NCI-H2107 (cell line): ENCODE results near the gene PLA2G4F.
"Not testable (repeated sequence)": the region's sequence is repeated elsewhere in the genome, so short reads cannot be mapped to it uniquely, and the experiment has no call there.

Experiments
- DNase-seq: peaks from one replicate; lab custom pipeline; 2025; lab: John Stamatoyannopoulos, UW

The PLA2G4F gene

DNA sequence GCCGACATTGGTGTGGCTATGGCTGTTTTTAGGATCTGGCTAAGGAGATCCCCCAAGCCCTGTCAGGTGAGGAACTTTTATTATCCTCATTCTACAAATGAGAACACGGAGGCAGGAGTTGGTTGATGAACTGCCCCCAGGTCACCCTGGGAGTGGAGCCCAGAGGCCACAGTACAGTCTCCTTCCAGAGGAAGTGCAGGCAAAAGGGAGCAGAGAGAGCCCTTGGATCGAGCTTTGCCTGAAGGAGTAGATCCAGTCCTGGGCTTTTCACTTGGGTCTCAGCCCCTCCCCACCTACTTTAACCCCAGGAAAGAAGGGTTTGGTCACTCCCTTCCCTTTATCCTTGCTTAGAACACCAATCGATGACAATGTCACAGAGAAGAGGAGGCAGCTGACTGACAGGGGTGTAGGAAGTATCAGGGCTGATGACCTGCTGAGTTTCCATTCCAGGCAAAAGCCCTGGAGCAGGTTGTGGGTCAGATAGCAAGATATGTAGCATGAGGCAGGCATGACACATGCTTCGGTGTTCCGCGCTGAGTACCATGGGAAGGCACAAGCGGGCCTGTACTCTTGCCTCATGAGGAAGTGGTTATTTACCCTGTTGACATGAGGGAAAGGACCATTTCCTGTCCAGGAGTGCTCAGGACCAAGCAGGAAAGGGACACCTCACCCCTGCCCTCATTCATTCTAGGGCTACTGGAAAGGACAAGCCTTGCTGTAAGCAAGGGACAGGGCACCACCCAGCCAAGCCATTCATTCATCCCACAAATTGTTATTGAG lies 56.2 kb downstream of the PLA2G4F start:
- DNase-seq, result no peak

- no peak for DNase-seq
These were observed 59.4 kb downstream of the PLA2G4F start for GRCh38 chr15:42097018-42097417.

DNA sequence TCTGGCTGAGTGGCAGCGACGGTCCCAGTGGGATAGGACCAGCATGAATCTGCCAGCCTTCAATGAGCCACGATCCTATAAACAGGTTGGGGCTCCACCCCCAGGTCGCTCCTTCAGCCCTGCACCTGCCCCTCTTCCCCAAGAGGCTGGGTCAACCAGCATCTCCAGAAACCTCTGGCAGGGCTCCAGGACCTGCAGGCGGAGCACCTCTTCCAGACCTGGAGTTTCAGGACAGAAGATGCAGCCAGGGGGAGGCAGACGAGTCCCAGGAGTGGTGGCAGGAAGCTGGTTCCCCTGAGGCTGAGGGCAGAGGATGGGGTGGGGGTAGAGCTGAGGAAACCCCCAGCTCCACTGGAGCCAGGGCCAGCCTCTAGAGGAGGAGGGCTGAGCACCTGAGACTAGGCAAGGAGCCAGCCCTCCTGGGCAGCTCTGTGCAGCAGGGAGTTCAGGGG lies 61.9 kb downstream of the PLA2G4F start, which contains the start of gene PLA2G4D:
Gene PLA2G4D (minus strand): TSS at position 51 of the 452 bp plus-strand sequence. CDS start 103 bp downstream, outside the sequence.
- peak; percentile 75 for DNase-seq

- no peak for DNase-seq
These were observed 62.5 kb downstream of the PLA2G4F start for GRCh38 chr15:42093966-42094365.

GRCh38 chr15:42092398-42093318 lies 63.8 kb downstream of the PLA2G4F start:
- no peak for DNase-seq

DNA sequence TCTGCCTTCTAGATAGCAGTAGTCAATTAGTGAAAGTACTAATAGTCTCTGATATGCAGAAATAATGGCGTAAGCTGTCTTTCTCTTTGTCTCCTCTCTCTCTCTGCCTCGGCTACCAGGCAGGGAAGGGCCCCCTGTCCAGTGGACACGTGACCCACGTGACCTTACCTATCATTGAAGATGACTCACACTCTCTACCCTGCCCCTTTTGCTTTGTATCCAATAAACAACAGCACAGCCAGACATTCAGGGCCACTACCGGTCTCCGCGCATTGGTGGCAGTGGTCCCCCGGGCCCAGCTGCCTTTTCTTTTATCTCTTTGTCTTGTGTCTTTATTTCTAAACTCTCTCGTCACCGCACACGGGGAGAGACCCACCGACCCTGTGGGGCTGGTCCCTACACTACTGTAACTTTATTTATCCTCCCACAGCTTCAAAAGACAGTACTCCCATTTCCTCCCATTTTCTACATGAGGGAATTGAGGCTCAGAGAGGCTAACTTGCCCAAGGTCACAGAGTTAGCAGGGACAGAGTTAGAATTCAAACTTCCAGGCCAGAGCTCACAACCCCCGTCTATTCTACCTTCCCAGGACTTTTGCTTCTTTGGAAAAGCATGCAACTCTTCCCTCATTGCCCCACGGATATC lies 64.6 kb downstream of the PLA2G4F start:
- not testable (repeated sequence) for DNase-seq

- DNase-seq, result no peak
These were observed 65.7 kb downstream of the PLA2G4F start for GRCh38 chr15:42090781-42091180.

GRCh38 chr15:42090370-42090769 lies 66.1 kb downstream of the PLA2G4F start:
- DNase-seq, result no peak

DNA sequence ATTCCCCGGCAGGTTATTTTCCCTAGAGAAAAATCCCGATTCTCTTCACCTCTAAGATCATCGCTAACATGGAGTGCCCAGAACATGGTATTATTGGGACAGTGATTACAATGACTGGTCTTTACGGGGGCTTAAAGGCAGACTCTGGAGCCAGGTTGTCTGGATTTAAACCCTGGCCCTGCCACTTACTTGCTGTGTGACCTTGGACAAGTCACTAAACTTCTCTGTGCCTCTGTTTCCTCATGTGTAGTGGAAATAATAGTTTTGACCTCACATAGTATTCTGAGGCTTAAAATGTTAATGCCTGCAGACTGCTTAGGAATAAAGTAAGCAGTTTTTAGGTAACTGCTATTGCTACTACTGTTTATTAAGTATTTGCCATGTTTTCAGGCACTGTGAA lies 66.5 kb downstream of the PLA2G4F start:
- no peak for DNase-seq
